ENCODE data around the gene MED25. TPM values are rescaled to one million over a fixed set of nuclear protein-coding genes. Genes with fewer than 3 reads are reported as not detected.

The MED25 gene
- total RNA-seq, 1 experiment from 2014 or later: 81.2 TPM

DNA sequence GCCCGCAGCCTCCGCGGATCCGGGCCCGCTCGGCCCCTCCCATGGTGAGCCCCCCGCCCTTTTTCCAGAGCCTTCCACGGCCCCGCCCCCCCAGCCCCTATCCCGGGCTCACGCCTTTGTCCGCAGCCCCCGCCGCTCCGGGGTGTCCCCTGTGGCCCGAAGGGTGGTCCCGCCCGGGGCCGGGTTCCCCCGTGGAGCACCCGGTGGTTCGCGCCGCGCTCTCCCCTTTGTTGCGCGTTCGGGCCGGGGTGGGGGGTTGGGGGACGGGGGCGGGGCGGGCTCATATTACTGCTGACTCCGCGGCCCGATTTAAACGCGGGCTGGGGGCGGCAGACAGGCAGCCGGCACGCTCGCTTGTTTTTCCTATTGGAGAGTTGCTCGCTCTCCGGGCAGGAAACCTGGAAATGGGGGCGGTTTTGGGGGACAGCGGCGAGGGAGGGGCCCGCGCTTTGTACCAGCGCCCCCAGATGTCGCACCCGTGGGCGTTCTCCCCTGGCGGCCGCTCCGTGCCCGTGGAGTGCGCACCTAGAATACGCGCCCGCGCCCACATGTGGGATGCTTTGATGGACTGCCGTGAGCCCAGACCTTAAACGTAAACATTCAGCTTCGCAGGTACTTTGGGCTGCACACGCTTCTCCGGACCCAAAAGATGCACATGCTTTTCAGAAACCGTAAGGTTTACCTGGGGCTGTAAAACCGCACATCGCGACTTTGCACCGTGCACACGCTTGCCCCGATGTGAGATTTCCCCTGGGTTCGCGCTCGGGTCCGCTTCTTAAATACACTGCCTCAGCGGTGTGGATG lies 33.6 kb downstream of the MED25 start (continued):
- TF ChIP-seq, protein P1, sequence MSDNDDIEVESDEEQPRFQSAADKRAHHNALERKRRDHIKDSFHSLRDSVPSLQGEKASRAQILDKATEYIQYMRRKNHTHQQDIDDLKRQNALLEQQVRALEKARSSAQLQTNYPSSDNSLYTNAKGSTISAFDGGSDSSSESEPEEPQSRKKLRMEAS (CRISPR knock-in tag; IDR thresholded peaks at IDR 0.05): no peak
- TF ChIP-seq ZNF423 (CRISPR knock-in tag; IDR thresholded peaks at IDR 0.05) (no peak), TP53 (CRISPR knock-in tag; IDR thresholded peaks at IDR 0.05) (no peak), ETV6 (CRISPR knock-in tag; IDR thresholded peaks at IDR 0.05) (no peak), ZMAT4 (CRISPR knock-in tag; IDR thresholded peaks at IDR 0.05) (no peak), PRDM15 (CRISPR knock-in tag; IDR thresholded peaks at IDR 0.05) (no peak), ZNF263 (CRISPR knock-in tag; IDR thresholded peaks at IDR 0.05; ENCODE audit: low read depth) (no peak), FOXK1 (CRISPR knock-in tag; IDR thresholded peaks at IDR 0.05) (no peak)
- TF ChIP-seq, protein P2, sequence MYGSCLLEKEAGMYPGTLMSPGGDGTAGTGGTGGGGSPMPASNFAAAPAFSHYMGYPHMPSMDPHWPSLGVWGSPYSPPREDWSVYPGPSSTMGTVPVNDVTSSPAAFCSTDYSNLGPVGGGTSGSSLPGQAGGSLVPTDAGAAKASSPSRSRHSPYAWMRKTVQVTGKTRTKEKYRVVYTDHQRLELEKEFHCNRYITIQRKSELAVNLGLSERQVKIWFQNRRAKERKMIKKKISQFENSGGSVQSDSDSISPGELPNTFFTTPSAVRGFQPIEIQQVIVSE (CRISPR knock-in tag; IDR thresholded peaks at IDR 0.05; ENCODE audit: borderline replicate concordance): no peak

DNA sequence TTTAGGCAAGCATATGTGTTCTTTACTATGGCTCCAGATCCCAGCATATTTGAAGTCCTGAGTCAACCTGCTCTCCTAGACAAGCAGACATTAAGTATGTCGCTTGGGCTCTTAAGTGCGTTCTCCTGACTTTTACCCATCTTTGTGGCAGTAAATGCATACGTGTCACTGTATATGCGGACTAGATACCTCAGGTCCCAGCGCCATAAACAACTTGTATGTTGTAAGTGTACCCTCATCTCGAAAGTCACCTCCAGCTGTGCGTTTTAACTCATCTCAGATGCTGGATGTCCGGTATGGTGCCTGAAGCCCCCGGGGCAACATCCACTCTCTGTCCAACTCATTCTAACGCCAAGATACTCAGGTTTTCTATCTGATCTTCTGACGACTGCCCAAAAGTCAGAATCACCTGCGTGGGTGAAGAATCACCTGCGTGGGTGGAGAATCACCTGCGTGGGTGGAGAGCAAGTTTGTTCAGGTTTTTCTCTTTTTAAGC lies 34.6 kb downstream of the MED25 start:
- Mint-ChIP-seq H3K4me3 (peak overlapping the region; percentile 80), H3K4me1 (peaks cover 22% of the 10 kb centered on the region), H3K36me3 (peaks cover 30% of the 10 kb centered on the region), H3K9me3 (peaks cover 7% of the 10 kb centered on the region), H3K27ac (peak overlapping the region; percentile 76; the same call in 1 of the 2 replicates), H3K27me3 (ENCODE audit: low read depth) (peaks cover 3% of the 10 kb centered on the region; the same call in 1 of the 2 replicates)
- ATAC-seq: no peak
- ChIA-PET CTCF (interaction anchor here (1.8 kb wide), 1 partner anchor 13 kb away, joined by 5 read pairs; no protein-coding TSS in a partner anchor), POLR2A (interaction anchor here (0.8 kb wide), 1 partner anchor 17 kb away, joined by 3 read pairs; no protein-coding TSS in a partner anchor)
- DNase-seq (ENCODE audit: low spot score): no peak
- TF ChIP-seq FOXJ3 (CRISPR knock-in tag; IDR thresholded peaks at IDR 0.05; ENCODE audit: borderline replicate concordance) (no peak), ELF4 (CRISPR knock-in tag; IDR thresholded peaks at IDR 0.05; ENCODE audit: low read depth) (no peak), PRDM15 (CRISPR knock-in tag; IDR thresholded peaks at IDR 0.05) (no peak), TCF7 (CRISPR knock-in tag; IDR thresholded peaks at IDR 0.05; ENCODE audit: low read depth) (no peak), ATF3 (CRISPR knock-in tag; conservative IDR thresholded peaks at IDR 0.05) (no peak), CREM (CRISPR knock-in tag; IDR thresholded peaks at IDR 0.05) (no peak), GRHL2 (CRISPR knock-in tag; IDR thresholded peaks at IDR 0.05; ENCODE audit: insufficient replicate concordance, severe bottlenecking) (no peak), FOXP4 (CRISPR knock-in tag; IDR thresholded peaks at IDR 0.05) (no peak), RORB (CRISPR knock-in tag; IDR thresholded peaks at IDR 0.05) (no peak), TEAD1 (CRISPR knock-in tag; IDR thresholded peaks at IDR 0.05) (no peak), GTF2I (CRISPR knock-in tag; conservative IDR thresholded peaks at IDR 0.05) (no peak), ZBTB21 (CRISPR knock-in tag; IDR thresholded peaks at IDR 0.05; ENCODE audit: borderline replicate concordance) (no peak), NR1H2 (CRISPR knock-in tag; IDR thresholded peaks at IDR 0.05) (no peak), ZNF317 (CRISPR knock-in tag; IDR thresholded peaks at IDR 0.05; ENCODE audit: borderline replicate concordance, low read depth) (no peak)
- TF ChIP-seq, protein P3, sequence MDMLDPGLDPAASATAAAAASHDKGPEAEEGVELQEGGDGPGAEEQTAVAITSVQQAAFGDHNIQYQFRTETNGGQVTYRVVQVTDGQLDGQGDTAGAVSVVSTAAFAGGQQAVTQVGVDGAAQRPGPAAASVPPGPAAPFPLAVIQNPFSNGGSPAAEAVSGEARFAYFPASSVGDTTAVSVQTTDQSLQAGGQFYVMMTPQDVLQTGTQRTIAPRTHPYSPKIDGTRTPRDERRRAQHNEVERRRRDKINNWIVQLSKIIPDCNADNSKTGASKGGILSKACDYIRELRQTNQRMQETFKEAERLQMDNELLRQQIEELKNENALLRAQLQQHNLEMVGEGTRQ (CRISPR knock-in tag; IDR thresholded peaks at IDR 0.05): no peak

All from WTC11 (cell line).